ENCODE measurements around the gene SMARCD1.

DNA sequence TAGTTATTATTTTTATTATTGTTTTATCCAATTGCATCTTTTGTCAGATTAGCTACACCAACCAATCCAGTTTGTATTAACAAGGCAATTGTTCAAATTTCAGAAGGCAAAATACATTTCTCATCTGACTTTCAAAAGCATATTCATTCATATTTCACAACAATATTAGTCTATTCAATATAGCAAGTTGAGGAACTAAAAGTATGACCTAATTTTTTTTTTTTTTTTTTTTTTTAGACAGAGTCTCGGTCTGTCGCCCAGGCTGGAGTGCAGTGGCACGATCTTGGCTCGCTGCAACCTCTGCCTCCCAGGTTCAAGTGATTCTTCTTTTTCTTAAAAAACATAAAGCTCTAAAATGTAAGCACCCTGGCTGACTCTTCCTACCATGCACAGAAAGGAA lies 44.1 kb downstream of the SMARCD1 start:
- TF ChIP-seq, protein P1, sequence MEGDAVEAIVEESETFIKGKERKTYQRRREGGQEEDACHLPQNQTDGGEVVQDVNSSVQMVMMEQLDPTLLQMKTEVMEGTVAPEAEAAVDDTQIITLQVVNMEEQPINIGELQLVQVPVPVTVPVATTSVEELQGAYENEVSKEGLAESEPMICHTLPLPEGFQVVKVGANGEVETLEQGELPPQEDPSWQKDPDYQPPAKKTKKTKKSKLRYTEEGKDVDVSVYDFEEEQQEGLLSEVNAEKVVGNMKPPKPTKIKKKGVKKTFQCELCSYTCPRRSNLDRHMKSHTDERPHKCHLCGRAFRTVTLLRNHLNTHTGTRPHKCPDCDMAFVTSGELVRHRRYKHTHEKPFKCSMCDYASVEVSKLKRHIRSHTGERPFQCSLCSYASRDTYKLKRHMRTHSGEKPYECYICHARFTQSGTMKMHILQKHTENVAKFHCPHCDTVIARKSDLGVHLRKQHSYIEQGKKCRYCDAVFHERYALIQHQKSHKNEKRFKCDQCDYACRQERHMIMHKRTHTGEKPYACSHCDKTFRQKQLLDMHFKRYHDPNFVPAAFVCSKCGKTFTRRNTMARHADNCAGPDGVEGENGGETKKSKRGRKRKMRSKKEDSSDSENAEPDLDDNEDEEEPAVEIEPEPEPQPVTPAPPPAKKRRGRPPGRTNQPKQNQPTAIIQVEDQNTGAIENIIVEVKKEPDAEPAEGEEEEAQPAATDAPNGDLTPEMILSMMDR (IDR thresholded peaks at IDR 0.05 in 8 of 11, conservative IDR thresholded peaks at IDR 0.05 in 3 of 11) = no peak
- no peak for TF ChIP-seq POLR2A (IDR thresholded peaks at IDR 0.05)
